WTC11 (cell line): ENCODE measurements around the gene USP16. TPM values are rescaled to one million over a fixed set of nuclear protein-coding genes. Genes with fewer than 3 reads are reported as not detected.
A peak's percentile ranks its signal among the peaks of the same experiment; 100 is the strongest.

ENCODE experiments used
- ATAC-seq: fragments of 200-7000 bp; cut with Tn5 transposase; 2 replicates; pipeline ENCODE4 v1.10.0; 2021; ENCODE audit warnings: mild to moderate bottlenecking, moderate library complexity
- CTCF ChIA-PET: fragments of 300-600 bp; sonication (Branson Sonifier 250); formaldehyde crosslinking; loops from one replicate; lab custom pipeline; 2021; ENCODE audit warnings: antibody characterized with exemption; lab: Charles Lee
- POLR2A ChIA-PET: fragments of 350-600 bp; sonication (Branson Sonifier 250); formaldehyde crosslinking; loops from one replicate; lab custom pipeline; 2021; ENCODE audit warnings: antibody characterized with exemption; lab: Charles Lee
- DNase-seq: peaks from one replicate; pipeline ENCODE4 v3.0.0; 2021; ENCODE audit warnings: low spot score
- H3K27ac Mint-ChIP-seq: 2 replicates; pipeline ENCODE4 v1.8.0; 2021; ENCODE audit warnings: mixed read lengths
- H3K27me3 Mint-ChIP-seq: 2 replicates; pipeline ENCODE4 v1.8.0; 2021; ENCODE audit warnings: low read depth, mild to moderate bottlenecking, moderate library complexity, mixed read lengths
- H3K36me3 Mint-ChIP-seq: 2 replicates; pipeline ENCODE4 v1.8.0; 2021; ENCODE audit warnings: mixed read lengths
- H3K4me1 Mint-ChIP-seq: 2 replicates; pipeline ENCODE4 v1.8.0; 2022; ENCODE audit warnings: mixed read lengths
- H3K4me3 Mint-ChIP-seq: 2 replicates; pipeline ENCODE4 v1.8.0; 2021; ENCODE audit warnings: mild to moderate bottlenecking, moderate library complexity, mixed read lengths
- H3K9me3 Mint-ChIP-seq: 2 replicates; pipeline ENCODE4 v1.8.0; 2021; ENCODE audit warnings: mixed read lengths
- ATF1 ChIP-seq: sonication (generic); formaldehyde crosslinking; IDR thresholded peaks from 2 replicates; pipeline ENCODE4 v1.8.1; 2023; ENCODE audit warnings: mild to moderate bottlenecking, moderate library complexity, missing genetic modification reagents
- CREB1 ChIP-seq: sonication (generic); formaldehyde crosslinking; IDR thresholded peaks from 2 replicates; pipeline ENCODE4 v1.8.0; 2023; ENCODE audit warnings: mild to moderate bottlenecking, missing genetic modification reagents
- CREM ChIP-seq: sonication (generic); formaldehyde crosslinking; IDR thresholded peaks from 2 replicates; pipeline ENCODE4 v1.8.1; 2022; ENCODE audit warnings: mild to moderate bottlenecking, missing genetic modification reagents, moderate library complexity
- ETV6 ChIP-seq: sonication (generic); formaldehyde crosslinking; IDR thresholded peaks from 2 replicates; pipeline ENCODE4 v1.8.1; 2022; ENCODE audit warnings: mild to moderate bottlenecking, missing genetic modification reagents
- GTF2I ChIP-seq: fragments of 250-450 bp; sonication (Bioruptor Pico); conservative IDR thresholded peaks from 2 replicates; pipeline ENCODE4 v1.4.0; 2021; ENCODE audit warnings: mild to moderate bottlenecking
- MXD4 ChIP-seq: fragments of 250-450 bp; sonication (Bioruptor Pico); IDR thresholded peaks from 2 replicates; pipeline ENCODE4 v1.8.0; 2021; ENCODE audit warnings: mild to moderate bottlenecking, moderate library complexity, borderline replicate concordance
- NFE2L1 ChIP-seq: sonication (generic); formaldehyde crosslinking; IDR thresholded peaks from 2 replicates; pipeline ENCODE4 v1.8.1; 2023; ENCODE audit warnings: missing genetic modification reagents
- NFYB ChIP-seq: sonication (generic); formaldehyde crosslinking; conservative IDR thresholded peaks from 2 replicates; pipeline ENCODE4 v1.8.0; 2022; ENCODE audit warnings: low read depth, missing genetic modification reagents
- NR2C2 ChIP-seq: sonication (generic); formaldehyde crosslinking; IDR thresholded peaks from 2 replicates; pipeline ENCODE4 v1.8.0; 2022; ENCODE audit warnings: mild to moderate bottlenecking, missing genetic modification reagents
- SMAD3 ChIP-seq: sonication (generic); formaldehyde crosslinking; IDR thresholded peaks from 2 replicates; pipeline ENCODE4 v1.8.0; 2022; ENCODE audit warnings: missing genetic modification reagents, mild to moderate bottlenecking, borderline replicate concordance
- ZNF263 ChIP-seq: sonication (generic); formaldehyde crosslinking; IDR thresholded peaks from 2 replicates; pipeline ENCODE4 v1.8.1; 2022; ENCODE audit warnings: low read depth, mild to moderate bottlenecking, moderate library complexity, missing genetic modification reagents
- ZNF396 ChIP-seq: fragments of 250-450 bp; sonication (Bioruptor Pico); IDR thresholded peaks from 2 replicates; pipeline ENCODE4 v1.8.0; 2021; ENCODE audit warnings: mild to moderate bottlenecking, moderate library complexity, borderline replicate concordance
- total RNA-seq: library from RNA; stranded (reverse); gene quantifications from 3 replicates; pipeline ENCODE4 v1.2.3, GENCODE V29; 2021
- TF ChIP-seq, protein P1 (sequence below): sonication (generic); formaldehyde crosslinking; IDR thresholded peaks from 2 replicates; pipeline ENCODE4 v1.8.1; 2023; ENCODE audit warnings: mild to moderate bottlenecking, moderate library complexity, missing genetic modification reagents
- TF ChIP-seq, protein P2 (sequence below): sonication (generic); formaldehyde crosslinking; IDR thresholded peaks from 2 replicates; pipeline ENCODE4 v1.8.1; 2022; ENCODE audit warnings: low read depth, mild to moderate bottlenecking, moderate library complexity, missing genetic modification reagents, borderline replicate concordance
- TF ChIP-seq, protein P3 (sequence below): fragments of 250-450 bp; sonication (Bioruptor Pico); IDR thresholded peaks from 2 replicates; pipeline ENCODE4 v2.1.2; 2022; ENCODE audit warnings: mild to moderate bottlenecking, moderate library complexity

The USP16 gene
- total RNA-seq, 1 experiment from 2014 or later: 20.8 TPM

DNA sequence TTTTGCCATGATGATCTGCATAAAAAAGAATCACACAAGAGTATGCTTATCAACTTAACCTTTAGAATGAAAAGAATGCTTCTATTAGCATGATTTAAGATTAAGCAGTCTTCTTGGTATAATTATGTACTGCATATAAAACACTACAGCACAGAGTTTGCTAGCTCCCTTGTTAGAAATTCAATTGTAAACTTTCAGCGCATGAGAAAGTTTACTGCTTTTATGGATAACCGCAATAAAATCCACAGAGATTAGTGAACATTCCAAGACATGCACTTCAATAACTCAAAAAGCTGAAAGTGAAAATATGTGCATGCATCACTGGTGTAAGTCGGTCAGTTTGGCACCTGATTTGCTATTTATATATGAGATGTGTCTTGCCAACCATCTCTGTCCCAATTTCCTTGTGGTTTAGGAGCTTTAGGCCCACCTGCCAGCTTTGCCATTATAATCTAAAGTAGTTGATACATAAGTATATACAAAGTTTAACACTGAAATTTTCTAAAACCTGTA, 32.1 kb downstream of the USP16 start:
- H3K27ac Mint-ChIP-seq: 0 out of 2 replicates have a peak overlapping the region, but pooled peaks have one; percentile 52
- H3K36me3 Mint-ChIP-seq: peaks cover 59% of the 10 kb centered on the region
- ATAC-seq: no peak
- ChIA-PET POLR2A (no interaction called here), CTCF (no interaction called here)
- TF ChIP-seq NR2C2 (CRISPR knock-in tag): no peak
- no peak for TF ChIP-seq MXD4
- TF ChIP-seq NFYB (CRISPR knock-in tag): no peak
- no peak for TF ChIP-seq ZNF263 (CRISPR knock-in tag)
- TF ChIP-seq ETV6: no peak
- no peak for TF ChIP-seq SMAD3 (CRISPR knock-in tag)
- no peak for TF ChIP-seq ZNF396 (CRISPR knock-in tag)
- no peak overlapping the region for H3K4me3 Mint-ChIP-seq
- no peaks in the 10 kb centered on the region for H3K4me1 Mint-ChIP-seq
- DNase-seq: no peak
- H3K27me3 Mint-ChIP-seq: no peaks in the 10 kb centered on the region
- no peaks in the 10 kb centered on the region for H3K9me3 Mint-ChIP-seq

DNA sequence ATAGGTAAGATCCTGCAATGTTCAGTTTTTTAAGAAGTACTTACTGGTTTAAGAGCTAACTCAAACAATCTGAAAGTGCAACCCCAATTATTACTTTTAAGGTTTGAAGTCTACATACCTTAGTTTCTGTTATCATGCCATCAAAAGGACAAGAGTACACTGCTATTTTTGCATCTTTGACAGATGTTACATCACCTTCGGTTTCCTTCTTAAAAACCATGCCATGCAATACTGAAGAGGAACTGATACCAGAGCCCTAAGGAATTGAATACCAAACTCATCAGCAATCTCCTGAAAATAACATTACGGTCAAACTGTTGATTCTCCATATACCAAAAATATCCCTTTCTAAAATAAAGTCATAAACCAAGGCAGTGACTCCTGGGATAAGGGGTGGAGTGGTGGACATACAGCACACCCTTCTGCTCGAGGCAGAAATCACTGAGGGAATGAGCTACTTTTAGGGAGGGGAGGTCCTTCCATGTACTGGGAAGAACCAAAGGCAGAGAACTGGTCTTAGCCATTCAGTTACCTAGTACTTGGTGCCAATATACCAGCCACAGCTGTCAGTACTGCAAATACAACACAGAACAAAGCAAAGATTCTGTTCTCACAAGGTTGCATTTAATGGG, 40.5 kb downstream of the USP16 start:
- Mint-ChIP-seq H3K9me3 (no peaks in the 10 kb centered on the region), H3K36me3 (peaks cover 81% of the 10 kb centered on the region), H3K27me3 (no peaks in the 10 kb centered on the region), H3K4me3 (no peak overlapping the region), H3K4me1 (no peaks in the 10 kb centered on the region), H3K27ac (no peak overlapping the region)
- CTCF ChIA-PET: no interaction called here
- ATAC-seq: no peak
- POLR2A ChIA-PET: no interaction called here
- no peak for DNase-seq
- TF ChIP-seq CREM (CRISPR knock-in tag) (no peak), NR2C2 (CRISPR knock-in tag) (no peak), NFE2L1 (CRISPR knock-in tag) (no peak), ATF1 (CRISPR knock-in tag) (no peak), CREB1 (CRISPR knock-in tag) (no peak), ETV6 (no peak)
- TF ChIP-seq, protein P1, sequence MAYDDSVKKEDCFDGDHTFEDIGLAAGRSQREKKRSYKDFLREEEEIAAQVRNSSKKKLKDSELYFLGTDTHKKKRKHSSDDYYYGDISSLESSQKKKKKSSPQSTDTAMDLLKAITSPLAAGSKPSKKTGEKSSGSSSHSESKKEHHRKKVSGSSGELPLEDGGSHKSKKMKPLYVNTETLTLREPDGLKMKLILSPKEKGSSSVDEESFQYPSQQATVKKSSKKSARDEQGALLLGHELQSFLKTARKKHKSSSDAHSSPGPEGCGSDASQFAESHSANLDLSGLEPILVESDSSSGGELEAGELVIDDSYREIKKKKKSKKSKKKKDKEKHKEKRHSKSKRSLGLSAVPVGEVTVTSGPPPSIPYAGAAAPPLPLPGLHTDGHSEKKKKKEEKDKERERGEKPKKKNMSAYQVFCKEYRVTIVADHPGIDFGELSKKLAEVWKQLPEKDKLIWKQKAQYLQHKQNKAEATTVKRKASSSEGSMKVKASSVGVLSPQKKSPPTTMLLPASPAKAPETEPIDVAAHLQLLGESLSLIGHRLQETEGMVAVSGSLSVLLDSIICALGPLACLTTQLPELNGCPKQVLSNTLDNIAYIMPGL: no peak
- TF ChIP-seq, protein P2, sequence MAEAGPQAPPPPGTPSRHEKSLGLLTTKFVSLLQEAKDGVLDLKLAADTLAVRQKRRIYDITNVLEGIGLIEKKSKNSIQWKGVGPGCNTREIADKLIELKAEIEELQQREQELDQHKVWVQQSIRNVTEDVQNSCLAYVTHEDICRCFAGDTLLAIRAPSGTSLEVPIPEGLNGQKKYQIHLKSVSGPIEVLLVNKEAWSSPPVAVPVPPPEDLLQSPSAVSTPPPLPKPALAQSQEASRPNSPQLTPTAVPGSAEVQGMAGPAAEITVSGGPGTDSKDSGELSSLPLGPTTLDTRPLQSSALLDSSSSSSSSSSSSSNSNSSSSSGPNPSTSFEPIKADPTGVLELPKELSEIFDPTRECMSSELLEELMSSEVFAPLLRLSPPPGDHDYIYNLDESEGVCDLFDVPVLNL: no peak
- TF ChIP-seq, protein P3, sequence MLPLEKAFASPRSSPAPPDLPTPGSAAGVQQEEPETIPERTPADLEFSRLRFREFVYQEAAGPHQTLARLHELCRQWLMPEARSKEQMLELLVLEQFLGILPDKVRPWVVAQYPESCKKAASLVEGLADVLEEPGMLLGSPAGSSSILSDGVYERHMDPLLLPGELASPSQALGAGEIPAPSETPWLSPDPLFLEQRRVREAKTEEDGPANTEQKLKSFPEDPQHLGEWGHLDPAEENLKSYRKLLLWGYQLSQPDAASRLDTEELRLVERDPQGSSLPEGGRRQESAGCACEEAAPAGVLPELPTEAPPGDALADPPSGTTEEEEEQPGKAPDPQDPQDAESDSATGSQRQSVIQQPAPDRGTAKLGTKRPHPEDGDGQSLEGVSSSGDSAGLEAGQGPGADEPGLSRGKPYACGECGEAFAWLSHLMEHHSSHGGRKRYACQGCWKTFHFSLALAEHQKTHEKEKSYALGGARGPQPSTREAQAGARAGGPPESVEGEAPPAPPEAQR (CRISPR knock-in tag): no peak

DNA sequence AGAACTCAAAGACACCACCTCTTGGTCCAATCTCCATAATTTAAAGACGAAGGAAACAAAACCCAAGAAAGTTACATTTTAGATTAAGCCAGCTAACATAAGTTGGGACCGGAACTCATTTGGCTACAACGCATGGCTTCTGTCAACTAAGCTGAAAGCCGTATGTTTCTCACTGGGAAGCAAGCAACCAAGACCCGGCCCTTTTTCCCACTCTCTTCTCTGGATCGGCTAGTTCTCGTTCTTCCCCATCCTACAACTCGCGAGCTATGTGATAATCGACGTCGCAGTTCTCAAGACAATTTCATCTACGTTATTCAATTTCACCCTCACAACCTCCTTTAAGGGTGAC, 48.4 kb downstream of the USP16 start:
- ChIA-PET CTCF (interaction anchor here (1.2 to 2.0 kb wide), 3 partner anchors 275 to 303 kb away, joined by 4 to 6 read pairs (median 5); no protein-coding TSS in a partner anchor), POLR2A (interaction anchor here (1.6 kb wide), 2 partner anchors 48 to 70 kb away, joined by 3 to 11 read pairs; partner anchors contain the start of gene USP16)
- ATAC-seq: no peak
- TF ChIP-seq ETV6: no peak
- TF ChIP-seq GTF2I (CRISPR knock-in tag): no peak
- peaks cover 3% of the 10 kb centered on the region; the same call in 1 of the 2 replicates for H3K9me3 Mint-ChIP-seq
- peak overlapping the region; percentile 98 for H3K4me3 Mint-ChIP-seq
- peaks cover 19% of the 10 kb centered on the region for H3K4me1 Mint-ChIP-seq
- H3K36me3 Mint-ChIP-seq: peaks cover 27% of the 10 kb centered on the region
- no peak for DNase-seq
- H3K27me3 Mint-ChIP-seq: no peaks in the 10 kb centered on the region
- H3K27ac Mint-ChIP-seq: peak overlapping the region; percentile 97
